Retina (tissue), 1 donor: Measurements from ENCODE around the gene TET2.
"Not testable (repeated sequence)": the region's sequence is repeated elsewhere in the genome, so short reads cannot be mapped to it uniquely, and the experiment has no call there.

Source experiments
- DNase-seq: peaks from one replicate; pipeline ENCODE4 v3.0.0-alpha.2; 2016

TET2 gene

GRCh38 chr4:105240037-105240436 is 93.4 kb downstream of the TET2 start:
- DNase-seq: no peak

GRCh38 chr4:105241451-105241850 is 94.8 kb downstream of the TET2 start:
- DNase-seq: no peak

GRCh38 chr4:105243446-105243845 is 96.8 kb downstream of the TET2 start:
- DNase-seq: no peak

GRCh38 chr4:105246712-105247111 is 100.0 kb downstream of the TET2 start:
- DNase-seq: no peak

GRCh38 chr4:105248613-105249012 is 101.9 kb downstream of the TET2 start:
- DNase-seq: no peak

GRCh38 chr4:105257817-105258495 is 111.3 kb downstream of the TET2 start:
- no peak for DNase-seq

- no peak for DNase-seq
These were observed 119.0 kb downstream of the TET2 start for GRCh38 chr4:105265689-105266088.

- DNase-seq: no peak
These were observed 120.6 kb downstream of the TET2 start for GRCh38 chr4:105267280-105267679.

- no peak for DNase-seq
These were observed 125.3 kb downstream of the TET2 start for GRCh38 chr4:105272002-105272401.

GRCh38 chr4:105273230-105273629 is 126.6 kb downstream of the TET2 start:
- DNase-seq: no peak

- no peak for DNase-seq
These were observed 127.4 kb downstream of the TET2 start for GRCh38 chr4:105274090-105274489.

- no peak for DNase-seq
These were observed 127.8 kb downstream of the TET2 start for GRCh38 chr4:105274504-105274903.

- DNase-seq: no peak
These were observed 129.9 kb downstream of the TET2 start for GRCh38 chr4:105276361-105277104.

GRCh38 chr4:105277702-105278101 is 131.0 kb downstream of the TET2 start:
- no peak for DNase-seq

- no peak for DNase-seq
These were observed 132.6 kb downstream of the TET2 start for GRCh38 chr4:105279314-105279713.

GRCh38 chr4:105280338-105281123 is 133.9 kb downstream of the TET2 start:
- DNase-seq: no peak

GRCh38 chr4:105281124-105281415 is 134.4 kb downstream of the TET2 start:
- DNase-seq: no peak

- no peak for DNase-seq
These were observed 135.8 kb downstream of the TET2 start for GRCh38 chr4:105282489-105282888.

GRCh38 chr4:105283501-105283900 is 136.8 kb downstream of the TET2 start:
- no peak for DNase-seq

- DNase-seq: no peak
These were observed 141.4 kb downstream of the TET2 start for GRCh38 chr4:105288121-105288520.

- DNase-seq: no peak
These were observed 145.2 kb downstream of the TET2 start for GRCh38 chr4:105291925-105292324.

- no peak for DNase-seq
These were observed 146.7 kb downstream of the TET2 start for GRCh38 chr4:105293360-105293759.

GRCh38 chr4:105296672-105297071 is 150.0 kb downstream of the TET2 start:
- no peak for DNase-seq

GRCh38 chr4:105299027-105299426 is 152.4 kb downstream of the TET2 start:
- DNase-seq: not testable (repeated sequence)
